GM18520 (cell line): ENCODE results near the gene MT1M.
"Not testable (repeated sequence)": the region's sequence is repeated elsewhere in the genome, so short reads cannot be mapped to it uniquely, and the experiment has no call there.

Experiments
- ATAC-seq: cut with Tn5 transposase; IDR thresholded peaks from one replicate; pipeline ENCODE4 v1.9.1; 2021; ENCODE audit not compliant: unreplicated experiment

MT1M gene

DNA sequence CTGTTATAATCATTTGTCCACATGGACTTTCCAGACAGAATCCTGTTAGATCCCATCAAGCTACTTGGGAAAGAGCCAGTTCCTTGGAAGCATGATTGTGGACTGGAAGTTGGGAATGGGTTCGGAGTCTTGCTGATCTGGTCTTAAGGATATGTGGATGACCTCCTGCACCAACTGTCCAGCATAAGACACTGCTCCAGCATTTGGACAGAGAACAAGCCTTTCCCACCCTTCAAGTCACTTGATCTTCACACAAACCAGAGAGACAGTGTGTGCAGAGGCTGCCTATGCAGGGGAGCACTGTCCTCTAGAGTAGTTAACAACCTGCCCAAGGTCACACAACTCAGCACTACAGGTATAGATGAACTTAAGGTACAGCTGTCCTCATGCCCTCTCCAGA is 13.4 kb downstream of the MT1M start:
- ATAC-seq, result no peak

DNA sequence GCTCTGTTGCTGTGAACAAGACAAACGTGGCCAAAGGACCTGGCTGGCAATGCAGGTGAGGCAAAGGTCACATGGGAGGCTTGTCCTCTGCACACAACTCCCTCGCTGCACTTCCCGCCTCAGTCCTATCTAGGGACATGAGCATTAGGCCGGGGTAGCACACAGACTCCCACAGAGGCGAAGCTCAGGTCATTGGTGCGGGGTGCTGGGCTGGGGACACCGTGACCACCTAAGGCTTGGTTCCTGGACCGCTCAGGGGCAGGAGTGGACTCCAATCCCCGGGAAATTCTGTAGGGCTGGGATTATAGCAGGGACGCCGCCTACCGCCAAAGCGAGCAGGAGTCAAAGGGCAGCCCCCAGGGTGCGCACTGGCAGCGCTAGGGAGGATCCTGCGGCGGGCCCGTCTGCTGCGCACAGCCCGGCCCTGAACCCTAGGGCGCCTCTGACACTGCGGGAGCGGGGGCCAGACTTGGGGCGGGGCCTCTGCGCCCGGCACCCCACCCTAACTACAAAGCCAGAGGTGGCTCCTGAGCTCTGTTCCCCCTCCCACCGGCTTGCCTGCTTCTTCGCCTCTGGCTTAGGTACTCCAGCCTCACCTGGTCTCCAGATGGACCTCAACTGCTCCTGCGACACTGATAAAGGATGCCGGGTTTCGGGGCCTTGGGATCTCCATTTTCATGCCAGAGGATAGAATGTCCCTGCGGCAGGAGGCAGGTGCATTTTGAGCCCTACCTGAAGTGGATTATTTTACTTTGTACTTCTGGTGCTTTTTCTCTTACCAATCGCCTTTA is 15.4 kb downstream of the MT1M start:
- ATAC-seq, result no peak

DNA sequence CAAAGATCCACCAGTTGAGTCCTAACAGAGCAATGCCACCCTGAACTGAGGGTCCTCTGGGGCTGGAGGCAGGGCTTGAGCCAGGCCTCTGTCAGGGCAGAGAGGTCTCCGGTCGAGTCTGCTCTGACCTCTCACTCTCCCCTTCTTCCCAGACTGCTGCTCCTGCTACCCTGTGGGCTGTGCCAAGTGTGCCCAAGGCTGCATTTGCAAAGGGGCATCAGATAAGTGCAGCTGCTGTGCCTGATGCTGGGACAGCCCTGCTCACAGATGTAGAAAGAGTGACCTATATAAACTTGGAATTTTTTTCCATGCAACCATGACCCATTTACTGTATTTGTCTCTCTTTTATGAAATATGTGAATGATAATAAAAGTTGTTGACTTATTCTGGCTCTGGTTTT is 16.8 kb downstream of the MT1M start:
- no peak for ATAC-seq

DNA sequence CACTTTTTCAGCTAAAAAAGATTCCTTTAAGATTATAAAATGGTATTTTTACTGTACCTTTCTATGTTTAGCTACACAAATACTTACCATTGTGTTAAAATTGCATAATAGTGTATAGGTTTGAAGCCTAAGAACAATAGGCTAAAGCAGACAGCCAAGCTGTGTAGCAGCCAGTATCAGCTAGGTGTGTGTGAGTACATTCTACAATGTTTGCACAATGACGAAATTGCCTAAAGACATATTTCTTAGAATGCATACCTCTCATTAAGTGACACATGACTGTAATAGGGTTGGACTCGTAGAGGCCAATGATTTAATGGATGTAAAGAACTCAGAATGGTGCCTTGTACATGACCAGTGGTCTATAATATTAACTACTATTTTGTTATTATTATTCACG is 17.4 kb downstream of the MT1M start:
- no peak for ATAC-seq

DNA sequence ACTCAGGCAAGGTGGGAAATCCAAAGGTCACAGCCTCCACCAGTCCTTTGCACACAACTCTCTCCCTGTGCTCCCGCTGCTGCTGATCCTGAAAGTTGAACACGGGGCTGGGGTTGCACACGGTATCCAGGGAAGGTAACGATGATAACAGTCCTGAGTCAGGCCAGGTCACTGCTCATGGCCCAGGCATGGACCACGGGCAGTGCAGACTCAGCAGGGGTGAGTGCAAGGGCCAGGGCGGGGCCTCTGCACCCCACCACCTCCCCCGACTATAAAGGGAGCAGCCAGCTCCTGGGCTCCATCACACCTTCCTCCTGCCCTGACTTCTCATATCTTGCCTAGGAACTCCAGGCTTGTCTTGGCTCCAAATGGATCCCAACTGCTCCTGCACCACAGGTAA is 19.1 kb downstream of the MT1M start, which contains the start of gene MT1B:
MT1B (plus strand) TSS at position 301 of the 400 bp plus-strand sequence; CDS start at position 369, 68 bp downstream.
- no peak for ATAC-seq

DNA sequence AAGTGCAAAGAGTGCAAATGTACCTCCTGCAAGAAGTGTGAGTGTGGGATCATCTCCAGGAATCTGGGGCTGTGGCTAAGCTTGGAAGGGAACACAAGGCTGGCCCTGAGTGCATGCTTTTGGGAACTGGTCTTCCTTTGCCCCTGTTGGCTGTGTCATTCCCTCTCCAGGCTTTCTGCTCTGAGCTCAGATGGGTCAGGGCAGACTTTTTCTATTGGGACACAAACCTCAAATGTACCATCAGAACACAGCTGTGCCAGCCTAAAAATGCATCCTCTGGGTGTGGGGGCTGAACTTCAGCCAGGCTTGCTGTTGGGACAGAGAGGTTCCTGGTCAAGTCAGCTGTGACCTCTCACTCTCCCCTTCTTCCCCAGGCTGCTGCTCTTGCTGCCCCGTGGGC is 20.1 kb downstream of the MT1M start:
- no peak for ATAC-seq

DNA sequence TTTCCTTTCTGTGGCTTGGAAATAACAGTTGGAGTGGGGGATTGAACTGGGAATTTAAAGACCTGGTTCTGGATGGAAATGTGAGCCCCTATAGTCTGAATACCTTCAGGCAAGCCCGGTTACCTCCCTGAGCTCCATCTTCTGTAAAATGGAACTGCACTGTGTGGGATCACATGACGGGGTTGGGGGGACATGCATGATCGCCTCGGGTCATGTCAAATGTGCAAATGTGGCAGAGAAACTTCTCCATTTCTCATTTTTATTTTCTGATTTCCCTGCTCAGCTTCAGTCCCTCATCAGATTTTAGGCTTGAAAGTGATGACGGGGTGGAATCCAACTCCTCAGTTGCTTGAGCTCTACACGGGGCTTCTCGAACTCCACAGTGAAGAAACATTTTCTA is 20.8 kb downstream of the MT1M start:
- ATAC-seq, result no peak

DNA sequence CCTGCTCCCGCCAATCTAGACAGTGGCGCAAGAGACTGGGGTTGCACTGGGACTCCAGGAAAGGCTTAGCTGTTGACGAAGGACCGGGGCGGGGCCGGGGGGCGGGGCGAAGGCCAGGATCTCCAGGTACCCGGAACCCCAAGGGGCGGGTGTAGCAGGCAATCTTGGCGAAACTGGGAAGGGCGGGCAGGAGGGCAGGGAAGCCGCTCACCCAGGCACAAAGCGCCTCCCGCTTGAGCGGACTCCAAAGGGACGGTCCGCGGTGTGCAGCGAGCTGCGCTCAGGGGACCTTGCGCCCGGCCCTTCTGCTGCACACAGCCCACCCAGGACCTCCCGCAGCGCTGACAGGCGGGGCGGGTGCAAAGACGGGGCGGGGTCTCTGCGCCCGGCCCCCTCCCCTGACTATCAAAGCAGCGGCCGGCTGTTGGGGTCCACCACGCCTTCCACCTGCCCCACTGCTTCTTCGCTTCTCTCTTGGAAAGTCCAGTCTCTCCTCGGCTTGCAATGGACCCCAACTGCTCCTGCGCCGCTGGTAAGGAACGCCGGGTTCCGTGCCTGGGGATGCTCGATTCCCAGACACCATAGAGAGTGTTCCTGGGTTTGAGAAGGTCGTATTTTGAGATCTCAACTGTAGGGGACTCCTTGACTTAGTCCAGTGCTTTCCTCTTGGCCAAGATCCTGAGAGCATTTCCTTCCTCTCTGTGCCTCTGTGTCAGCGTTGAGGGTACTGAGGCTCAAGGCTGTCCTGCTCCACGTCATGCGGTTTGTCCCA is 25.3 kb downstream of the MT1M start, which contains the start of gene MT1F:
MT1F (plus strand) TSS at position 405 of the 772 bp plus-strand sequence; CDS start at position 505, 100 bp downstream.
- ATAC-seq, result no peak

DNA sequence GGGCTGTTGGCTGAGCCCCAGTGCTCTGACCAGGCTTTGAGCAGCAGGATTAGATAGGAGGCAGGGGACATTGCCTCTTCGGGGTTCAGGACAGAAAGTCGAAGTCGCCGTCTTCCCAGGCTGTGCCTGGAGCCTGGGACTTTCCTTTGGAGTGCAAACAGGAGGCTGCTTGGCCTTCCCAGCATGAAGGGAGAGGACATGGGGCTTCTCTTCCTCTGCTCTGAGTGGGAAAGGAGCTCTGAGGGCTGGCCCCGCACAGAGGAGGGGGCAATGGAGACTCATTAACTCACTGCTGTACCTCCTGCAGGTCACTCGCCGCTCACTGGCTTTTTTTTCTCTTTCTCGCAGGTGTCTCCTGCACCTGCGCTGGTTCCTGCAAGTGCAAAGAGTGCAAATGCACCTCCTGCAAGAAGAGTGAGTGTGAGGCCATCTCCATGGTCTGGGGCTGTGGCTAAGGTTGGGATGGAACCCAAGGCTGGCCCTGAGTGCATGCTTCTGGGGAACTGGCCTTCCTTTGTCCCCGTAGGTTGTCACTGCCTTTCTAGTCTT is 25.9 kb downstream of the MT1M start:
- no peak for ATAC-seq

DNA sequence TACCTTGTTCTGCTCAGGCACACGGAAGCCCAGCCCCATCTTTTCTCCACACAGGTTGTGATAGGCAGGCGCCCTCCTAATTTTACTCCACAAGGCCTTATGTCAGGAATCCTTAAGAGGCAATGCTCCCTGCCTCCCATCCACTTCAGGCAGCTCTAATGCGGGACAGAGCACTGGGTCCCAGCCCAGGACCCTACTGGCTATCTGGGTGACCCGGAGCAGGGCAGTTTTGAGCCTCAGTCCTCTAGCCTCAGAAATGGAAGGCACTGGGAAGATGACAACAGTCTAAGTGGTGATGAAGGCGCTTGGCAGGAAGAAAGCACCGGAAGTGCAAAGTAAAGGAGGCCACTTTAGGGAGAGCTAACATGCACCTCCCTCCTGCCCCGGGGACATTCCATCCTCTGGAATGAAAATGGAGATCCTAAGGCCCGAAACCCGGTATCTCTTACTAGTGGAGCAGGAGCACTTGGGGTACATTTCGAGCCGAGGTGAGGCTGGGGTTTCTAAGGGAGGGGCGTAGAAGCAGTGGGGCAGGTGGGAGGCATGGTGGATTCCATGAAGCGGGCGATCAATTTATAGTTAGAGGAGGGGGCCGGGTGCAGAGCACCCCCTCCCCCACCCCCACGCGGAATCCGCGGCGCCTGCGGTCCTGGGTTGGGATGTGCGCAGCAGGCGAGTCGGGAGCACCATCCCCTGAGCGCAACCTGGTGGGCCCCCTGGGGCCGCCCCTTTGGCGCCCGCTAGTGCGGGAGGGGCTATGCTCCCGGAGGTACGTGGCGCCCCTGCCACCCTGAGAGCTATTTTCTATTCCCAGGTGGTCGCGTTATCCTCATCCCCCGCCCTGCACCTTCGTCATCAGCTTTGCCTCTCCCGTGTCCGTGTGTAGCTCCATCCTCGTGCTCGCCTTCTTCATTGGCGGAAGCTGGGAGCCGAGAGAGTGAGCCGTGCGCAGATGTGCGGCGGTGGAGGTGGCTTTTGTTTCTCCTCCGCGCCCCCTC is 30.2 kb downstream of the MT1M start:
- ATAC-seq, result no peak

DNA sequence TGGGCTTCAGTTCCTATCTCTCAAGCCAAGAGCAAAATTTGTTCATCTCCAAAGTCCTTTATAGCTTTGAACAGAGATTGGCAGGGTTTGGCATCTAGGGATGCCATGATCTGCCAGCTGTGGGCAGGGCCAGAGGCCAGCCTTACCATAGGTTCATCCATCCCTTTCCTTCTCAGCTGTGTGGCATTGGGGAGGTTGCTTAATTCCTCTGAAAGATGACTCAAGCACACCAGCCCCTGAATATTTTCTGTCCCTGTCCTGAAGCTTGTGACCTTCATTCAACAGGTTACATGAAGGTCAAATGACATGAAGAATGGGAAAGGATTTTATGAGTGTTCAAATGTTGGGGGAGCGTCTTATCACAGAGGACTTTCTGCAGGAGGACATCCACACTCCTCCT is 32.0 kb downstream of the MT1M start:
- ATAC-seq, result no peak

DNA sequence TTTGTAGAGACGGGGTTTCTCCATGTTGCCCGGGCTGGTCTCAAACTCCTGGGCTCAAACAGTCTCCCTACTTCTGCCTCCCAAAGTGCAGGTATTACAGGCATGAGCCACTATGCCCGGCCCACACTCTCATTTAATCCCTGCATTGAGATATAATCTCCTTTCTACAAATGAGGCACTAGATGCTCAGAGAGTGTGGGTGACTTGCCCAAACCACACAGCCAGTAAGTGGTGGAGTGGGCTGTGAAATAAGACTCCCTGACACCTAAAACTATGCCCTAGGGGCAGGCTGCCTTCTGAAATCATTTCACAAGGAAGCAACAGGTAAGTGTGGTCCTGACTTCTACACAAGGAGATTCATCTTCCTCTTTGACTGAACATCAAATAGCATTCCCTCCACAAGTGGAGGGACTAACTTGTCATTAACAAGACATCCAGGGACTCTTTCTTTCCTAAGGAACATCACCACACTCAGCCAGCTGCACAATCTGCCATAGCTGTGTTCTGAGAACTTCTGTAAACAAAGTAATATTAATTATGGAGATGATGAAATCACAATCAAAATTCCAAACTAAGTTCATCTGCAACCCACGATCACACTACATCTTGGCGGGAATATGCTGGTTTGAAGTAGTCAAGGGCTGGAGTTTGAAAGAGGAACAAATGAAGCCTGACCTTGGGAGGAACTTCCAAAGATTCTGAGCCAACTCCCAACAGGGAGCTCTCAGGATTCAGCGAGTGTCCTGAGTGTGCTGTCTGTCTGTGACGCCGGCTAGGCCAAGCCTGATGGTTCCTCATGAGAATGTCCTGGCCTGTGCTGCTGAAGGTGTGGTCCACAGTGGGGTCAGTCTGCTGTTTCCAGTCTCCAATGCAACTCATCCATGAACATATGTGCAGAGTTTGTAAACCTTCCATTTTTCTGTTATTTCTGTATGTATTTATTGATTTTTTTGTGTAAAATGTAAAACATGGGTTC is 33.1 kb downstream of the MT1M start:
- ATAC-seq, result not testable (repeated sequence)

DNA sequence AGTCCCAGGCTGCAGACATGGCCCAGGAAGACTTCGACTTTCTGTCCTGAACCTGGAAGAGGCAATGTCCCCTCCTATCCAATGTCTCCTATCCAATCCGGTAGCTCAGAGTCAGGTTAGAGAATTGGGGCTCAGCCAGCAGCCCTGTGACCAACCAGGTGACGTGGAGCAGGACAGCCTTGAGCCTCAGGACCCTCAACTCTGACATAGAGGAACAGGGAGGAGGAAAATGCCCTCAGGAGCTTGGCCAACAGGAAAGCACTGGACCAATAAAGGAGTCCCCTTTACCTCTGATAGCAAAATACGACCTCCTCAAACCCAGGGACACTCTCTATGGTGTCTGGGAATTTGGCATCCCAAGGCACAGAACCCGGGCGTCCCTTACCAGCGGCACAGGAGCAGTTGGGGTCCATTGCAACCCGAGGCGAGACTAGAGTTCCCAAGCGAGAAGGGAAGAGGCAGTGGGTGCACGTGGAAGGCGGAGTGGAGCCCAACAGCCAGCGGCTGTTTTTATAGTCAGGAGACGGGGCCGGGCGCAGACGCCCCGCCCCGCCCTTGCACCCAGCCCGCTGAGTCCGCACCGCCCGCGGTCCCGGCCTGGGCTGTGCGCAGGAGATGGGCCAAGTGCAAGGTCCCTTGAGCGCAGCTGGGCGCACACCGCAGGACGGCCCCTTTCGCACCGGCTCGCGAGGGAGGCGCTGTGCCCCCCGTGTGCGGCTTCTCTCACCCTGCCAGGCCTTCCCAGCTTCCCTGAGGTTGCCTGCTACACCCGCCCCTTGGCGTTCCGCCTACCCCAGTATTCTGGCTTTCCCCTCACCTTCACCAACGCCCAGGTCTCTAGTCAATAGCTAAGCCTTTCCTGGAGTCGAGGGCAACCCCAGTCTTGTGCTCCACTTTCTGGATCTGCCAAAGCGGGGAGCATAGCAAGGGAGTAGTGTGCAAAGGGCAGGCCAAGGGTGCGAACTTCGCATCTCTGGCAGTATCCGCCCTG is 35.4 kb downstream of the MT1M start, which contains the start of gene MT1G:
MT1G (minus strand) TSS at position 485 of the 991 bp plus-strand sequence; CDS start at position 413, 72 bp downstream.
- no peak for ATAC-seq

DNA sequence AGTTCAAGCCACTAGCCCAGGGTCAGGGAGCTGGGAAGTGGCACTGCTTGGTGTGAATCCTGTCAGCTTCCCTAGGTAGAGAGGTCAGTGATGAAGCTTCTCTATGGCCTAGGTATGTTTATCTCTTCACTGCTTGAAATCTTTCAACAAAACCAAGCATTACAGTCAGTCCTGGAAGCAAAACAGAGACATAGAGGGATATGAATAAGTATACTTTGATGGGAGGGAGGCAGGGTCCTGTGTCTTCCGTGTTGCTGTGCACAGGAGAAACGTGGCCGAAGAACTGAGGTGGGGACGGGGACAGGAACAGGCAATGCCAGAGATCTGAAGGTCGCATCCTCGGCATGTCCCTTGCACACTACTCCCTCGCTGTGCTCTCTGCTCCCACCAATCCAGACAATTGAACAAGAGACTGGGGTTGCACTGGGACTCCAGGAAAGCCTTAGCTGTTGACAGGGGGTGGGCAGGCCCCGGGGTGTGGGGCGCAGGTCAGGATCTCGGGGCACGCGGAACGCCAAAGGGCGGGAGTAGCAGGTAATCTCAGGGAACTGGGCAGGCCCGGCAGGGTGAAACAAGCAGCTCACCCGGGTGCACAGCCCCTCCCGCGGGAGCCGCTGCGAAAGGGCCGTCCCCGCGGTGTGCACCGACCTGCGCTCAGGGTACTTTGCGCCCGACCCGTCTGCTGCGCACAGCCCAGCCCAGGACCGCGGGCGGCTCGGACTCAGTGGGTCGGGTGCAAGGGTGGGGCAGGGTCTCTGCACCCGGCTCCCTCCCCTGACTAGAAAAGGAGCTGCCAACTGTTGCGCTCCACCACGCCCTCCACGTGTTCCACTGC is 36.8 kb downstream of the MT1M start, which contains the start of gene MT1H:
MT1H (plus strand) TSS at position 810 of the 835 bp plus-strand sequence. CDS start 71 bp downstream, outside the sequence.
- no peak for ATAC-seq

DNA sequence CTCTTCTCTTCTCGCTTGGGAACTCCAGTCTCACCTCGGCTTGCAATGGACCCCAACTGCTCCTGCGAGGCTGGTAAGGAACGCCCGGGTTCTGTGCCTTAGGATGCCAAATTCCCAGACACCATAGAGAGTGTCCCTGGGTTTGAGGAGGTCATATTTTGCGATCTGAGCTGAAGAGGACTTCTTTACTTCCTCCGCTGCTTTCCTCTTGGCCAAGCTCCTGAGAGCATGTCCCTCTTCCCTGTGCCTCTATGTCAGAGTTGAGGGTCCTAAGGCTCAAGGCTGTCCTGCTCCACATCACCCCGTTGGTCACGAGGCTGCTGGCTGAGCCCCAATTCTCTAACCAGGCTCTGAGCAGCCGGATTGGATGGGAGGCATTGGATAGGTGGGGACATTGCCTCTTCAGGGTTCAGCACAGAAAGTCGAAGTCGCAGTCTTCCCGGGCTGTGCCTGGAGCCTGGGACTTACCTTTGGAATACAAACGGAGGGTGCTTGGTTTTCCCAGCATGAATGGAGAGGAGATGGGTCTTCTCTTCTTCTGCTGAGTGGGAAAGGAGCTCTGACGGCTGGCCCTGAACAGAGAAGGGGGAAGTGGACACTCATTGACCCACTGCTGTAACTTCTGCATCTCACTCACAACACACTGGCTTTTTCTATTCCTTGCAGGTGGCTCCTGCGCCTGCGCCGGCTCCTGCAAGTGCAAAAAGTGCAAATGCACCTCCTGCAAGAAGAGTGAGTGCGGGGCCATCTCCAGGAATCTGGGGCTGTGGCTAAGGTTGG is 37.6 kb downstream of the MT1M start:
- no peak for ATAC-seq

DNA sequence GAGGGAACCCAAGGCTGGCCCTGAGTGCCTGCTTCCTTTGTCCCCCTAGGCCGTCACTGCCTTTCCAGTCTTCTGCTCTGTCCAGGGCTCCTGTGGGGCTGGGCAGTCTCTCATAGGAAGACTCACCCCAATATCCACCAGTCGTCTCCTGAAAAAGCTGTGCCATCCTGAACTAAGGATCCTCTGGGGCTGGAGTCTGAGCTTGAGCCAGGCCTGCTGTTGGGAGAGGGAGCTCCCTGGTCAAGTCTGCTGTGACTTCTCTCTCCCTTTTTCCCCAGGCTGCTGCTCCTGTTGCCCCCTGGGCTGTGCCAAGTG is 38.1 kb downstream of the MT1M start:
- no peak for ATAC-seq
